BJ (cell line): Measurements from ENCODE around the gene TOGARAM1. TPM values are rescaled to one million over a fixed set of nuclear protein-coding genes. Genes with fewer than 3 reads are reported as not detected.

Experiments used
- CTCF ChIA-PET: fragments of 350-600 bp; formaldehyde crosslinking; extraction: SDS; loops from one replicate; lab custom pipeline; 2021; ENCODE audit warnings: antibody characterized with exemption, inconsistent platforms; lab: Yijun Ruan, JAX
- POLR2A ChIA-PET: fragments of 300-600 bp; sonication (Branson Sonifier 250); formaldehyde crosslinking; extraction: SDS; loops from one replicate; lab custom pipeline; 2021; ENCODE audit warnings: antibody characterized with exemption; lab: Charles Lee
- DNase-seq: peaks from one replicate; pipeline ENCODE4 v3.0.0-alpha.2; 2011; ENCODE audit warnings: low read depth
- H3K27me3 ChIP-seq: 2 replicates; pipeline ENCODE4 v1.6.0; 2011; ENCODE audit warnings: low read length; ENCODE audit not compliant: control insufficient read depth, insufficient read depth
- H3K36me3 ChIP-seq: 2 replicates; pipeline ENCODE4 v1.5.1; 2011; ENCODE audit warnings: low read length; ENCODE audit not compliant: control insufficient read depth, insufficient read depth
- H3K4me3 ChIP-seq: 2 replicates; pipeline ENCODE4 v1.5.1; 2011; ENCODE audit warnings: low read depth, mild to moderate bottlenecking, control low read depth, low read length
- CTCF ChIP-seq: IDR thresholded peaks from 2 replicates; pipeline ENCODE4 v1.5.1; 2011; ENCODE audit warnings: low read depth, mild to moderate bottlenecking, control low read depth, inconsistent platforms, low read length, moderate library complexity; ENCODE audit not compliant: insufficient read depth
- polyA plus RNA-seq: library from polyadenylated mRNA; depleted of rRNA; stranded (reverse); fragments of >200 nt; gene quantifications from 2 replicates; pipeline ENCODE4 v1.2.3, GENCODE V29; 2011

Gene TOGARAM1
- polyA plus RNA-seq, 1 experiment = 5.4 TPM

GRCh38 chr14:44944107-44944506 lies 17.9 kb upstream of the TOGARAM1 start:
- no peaks in the 10 kb centered on the region for H3K27me3 ChIP-seq
- no peak for TF ChIP-seq CTCF
- no peak overlapping the region for H3K4me3 ChIP-seq
- H3K36me3 ChIP-seq = no peaks in the 10 kb centered on the region; the same call in 1 of the 2 replicates
- POLR2A ChIA-PET = no interaction called here
- DNase-seq = no peak
- CTCF ChIA-PET = no interaction called here

- no peak for TF ChIP-seq CTCF
- Histone ChIP-seq H3K36me3 (no peaks in the 10 kb centered on the region; the same call in 1 of the 2 replicates), H3K27me3 (no peaks in the 10 kb centered on the region), H3K4me3 (no peak overlapping the region)
- POLR2A ChIA-PET = no interaction called here
- peak; percentile 33 for DNase-seq
- CTCF ChIA-PET = no interaction called here
Measured at GRCh38 chr14:44945264-44945663, 16.7 kb upstream of the TOGARAM1 start.

- H3K36me3 ChIP-seq = no peaks in the 10 kb centered on the region; the same call in 1 of the 2 replicates
- ChIA-PET CTCF (no interaction called here), POLR2A (no interaction called here)
- no peaks in the 10 kb centered on the region for H3K27me3 ChIP-seq
- TF ChIP-seq CTCF = no peak
- H3K4me3 ChIP-seq = no peak overlapping the region
- no peak for DNase-seq
Measured at GRCh38 chr14:44951051-44951450, 10.9 kb upstream of the TOGARAM1 start.

GRCh38 chr14:44952391-44953110 lies 9.4 kb upstream of the TOGARAM1 start:
- CTCF ChIA-PET = interaction anchor here (0.6 to 0.9 kb wide), 2 partner anchors 39 to 309 kb away, joined by 3 to 4 read pairs; no protein-coding TSS in a partner anchor
- H3K4me3 ChIP-seq = no peak overlapping the region
- DNase-seq = no peak
- POLR2A ChIA-PET = no interaction called here
- TF ChIP-seq CTCF = no peak
- no peaks in the 10 kb centered on the region for H3K36me3 ChIP-seq
- no peaks in the 10 kb centered on the region for H3K27me3 ChIP-seq

GRCh38 chr14:44954750-44955149 lies 7.2 kb upstream of the TOGARAM1 start:
- DNase-seq = no peak
- ChIA-PET CTCF (no interaction called here), POLR2A (no interaction called here)
- H3K27me3 ChIP-seq = no peaks in the 10 kb centered on the region
- no peaks in the 10 kb centered on the region for H3K36me3 ChIP-seq
- no peak overlapping the region for H3K4me3 ChIP-seq
- no peak for TF ChIP-seq CTCF
